CD14-positive monocyte (primary cell): ENCODE results near the gene ACACA. TPM values are rescaled to one million over a fixed set of nuclear protein-coding genes. Genes with fewer than 3 reads are reported as not detected.
A peak's percentile ranks its signal among the peaks of the same experiment; 100 is the strongest.

Experiments used
- DNase-seq, 3 donors: peaks; one replicate each; pipeline ENCODE4 v3.0.0-alpha.2; 2011 to 2022
- H2AFZ ChIP-seq: 2 replicates; pipeline ENCODE4 v1.6.0; 2012; ENCODE audit warnings: mild to moderate bottlenecking, low read depth, low read length, inconsistent platforms; ENCODE audit not compliant: insufficient read depth, poor library complexity, severe bottlenecking
- H3K27ac ChIP-seq, 2 donors: 1 replicate in 1 of 2; 2 replicates in 1 of 2; pipeline ENCODE4 v1.5.1; 2012 to 2013; ENCODE audit warnings: low read length in 2 of 2, control low read depth in 1 of 2, inconsistent platforms in 1 of 2, low read depth in 1 of 2, mild to moderate bottlenecking in 1 of 2
- H3K27me3 ChIP-seq, 2 donors: one replicate each; pipeline versions ENCODE4 v1.6.0 to v1.6.1; 2011 to 2013; ENCODE audit warnings: low read length in 2 of 2; ENCODE audit not compliant: control insufficient read depth in 2 of 2, insufficient read depth in 2 of 2
- H3K36me3 ChIP-seq, 2 donors: replicated peaks in 1 of 2; 1 replicate in 1 of 2; 2 replicates in 1 of 2; pipeline versions ENCODE4 v1.5.1 to v1.6.1; 2012 to 2013; ENCODE audit warnings: low read length in 2 of 2, control low read depth in 1 of 2, inconsistent platforms in 1 of 2, mild to moderate bottlenecking in 1 of 2; ENCODE audit not compliant: insufficient read depth in 2 of 2, control insufficient read depth in 1 of 2
- H3K4me1 ChIP-seq, 2 donors: 1 replicate in 1 of 2; 2 replicates in 1 of 2; pipeline versions ENCODE4 v1.5.1 to v1.6.1; 2012 to 2013; ENCODE audit warnings: low read length in 2 of 2, control low read depth in 1 of 2, inconsistent platforms in 1 of 2, mild to moderate bottlenecking in 1 of 2, moderate library complexity in 1 of 2; ENCODE audit not compliant: insufficient read depth in 2 of 2, control insufficient read depth in 1 of 2
- H3K4me2 ChIP-seq: replicated peaks from 2 replicates; pipeline ENCODE3; 2012; ENCODE audit warnings: low read length, moderate library complexity, mild to moderate bottlenecking; ENCODE audit not compliant: poor library complexity, severe bottlenecking; ENCODE audit errors: extremely low read depth
- H3K4me3 ChIP-seq, 3 experiments: fragments of 200-600 bp in 1 of 3; sonication (generic) in 1 of 3; replicated peaks in 1 of 3; 1 replicate in 2 of 3; 2 replicates in 1 of 3; pipeline ENCODE4 v1.5.1; 2011 to 2013; ENCODE audit warnings: low read length in 3 of 3, mild to moderate bottlenecking in 3 of 3, control low read depth in 2 of 3, low read depth in 2 of 3, inconsistent platforms in 1 of 3, moderate library complexity in 1 of 3
- H3K79me2 ChIP-seq: 2 replicates; pipeline ENCODE4 v1.6.0; 2012; ENCODE audit warnings: mild to moderate bottlenecking, control low read depth, inconsistent platforms, low read length, moderate library complexity; ENCODE audit not compliant: insufficient read depth
- H3K9ac ChIP-seq: 2 replicates; pipeline ENCODE4 v1.6.0; 2017; ENCODE audit warnings: low read length, mild to moderate bottlenecking; ENCODE audit not compliant: insufficient read depth, poor library complexity, severe bottlenecking
- H3K9me3 ChIP-seq, 2 donors: replicated peaks in 1 of 2; 1 replicate in 1 of 2; 2 replicates in 1 of 2; pipeline versions ENCODE4 v1.5.1 to v1.6.1; 2012 to 2013; ENCODE audit warnings: low read length in 2 of 2, control low read depth in 1 of 2; ENCODE audit not compliant: control insufficient read depth in 1 of 2, insufficient read depth in 1 of 2
- H4K20me1 ChIP-seq: 2 replicates; pipeline ENCODE4 v1.6.0; 2012; ENCODE audit warnings: mild to moderate bottlenecking, low read length, control low read depth, moderate library complexity; ENCODE audit not compliant: insufficient read depth
- H3K27ac Mint-ChIP-seq, 7 donors: one replicate each; pipeline ENCODE4 v1.8.0; 2020; ENCODE audit warnings: mild to moderate bottlenecking in 7 of 7, mixed read lengths in 7 of 7, moderate library complexity in 6 of 7, inconsistent platforms in 2 of 7
- H3K27me3 Mint-ChIP-seq, 3 donors: one replicate each; pipeline ENCODE4 v1.8.0; 2021 to 2022; ENCODE audit warnings: low read depth in 3 of 3, mild to moderate bottlenecking in 3 of 3, mixed read lengths in 3 of 3, moderate library complexity in 3 of 3, inconsistent platforms in 1 of 3
- H3K36me3 Mint-ChIP-seq, 2 donors: one replicate each; pipeline ENCODE4 v1.8.0; 2020; ENCODE audit warnings: mixed read lengths in 2 of 2, inconsistent platforms in 1 of 2, mild to moderate bottlenecking in 1 of 2
- H3K4me1 Mint-ChIP-seq: one replicate; pipeline ENCODE4 v1.8.0; 2020; ENCODE audit warnings: mild to moderate bottlenecking, mixed read lengths
- H3K4me3 Mint-ChIP-seq, 2 donors: one replicate each; pipeline ENCODE4 v1.8.0; 2020; ENCODE audit warnings: mild to moderate bottlenecking in 2 of 2, mixed read lengths in 2 of 2, moderate library complexity in 1 of 2
- H3K9me3 Mint-ChIP-seq, 7 donors: one replicate each; pipeline ENCODE4 v1.8.0; 2020 to 2022; ENCODE audit warnings: mixed read lengths in 7 of 7, mild to moderate bottlenecking in 6 of 7, moderate library complexity in 6 of 7, inconsistent platforms in 2 of 7
- CTCF ChIP-seq: fragments of 200-600 bp; IDR thresholded peaks from one replicate; pipeline ENCODE4 v1.8.0; 2022; ENCODE audit warnings: antibody characterized with exemption, mild to moderate bottlenecking
- WGBS: methylation state at CpG from one replicate; pipeline ENCODE4 v1.1.5; 2013; ENCODE audit warnings: missing lambda C conversion rate; ENCODE audit not compliant: insufficient coverage; 5-methylcytosine and 5-hydroxymethylcytosine counted together
- intact Hi-C, 2 donors: fragments of 100-400 bp; cut with micrococcal nuclease; formaldehyde crosslinking; loops; one replicate each; pipeline versions ENCODE4 v1.15.0 to v1.15.1; 2023
- polyA plus RNA-seq, 3 donors: library from polyadenylated mRNA; depleted of rRNA in 1 of 3; unstranded in 2 of 3; stranded (reverse) in 1 of 3; fragments of 300-500 nt in 2 of 3; fragments of >200 nt in 1 of 3; fragmentation: Illumina TruSeq in 2 of 3; gene quantifications; 1 replicate in 2 of 3; 2 replicates in 1 of 3; pipeline ENCODE4 v1.2.3, GENCODE V29; 2012 to 2021

ACACA gene
- polyA plus RNA-seq, 3 donors, result 3.5 to 4.6 (median 3.8) TPM

- Mint-ChIP-seq H3K4me1 (peaks cover 5% of the 10 kb centered on the region), H3K36me3 (peaks cover 6 to 20% of the 10 kb centered on the region in 2 donors), H3K27ac (no peak overlapping the region), H3K27me3 (no peaks in the 10 kb centered on the region), H3K4me3 (no peak overlapping the region), H3K9me3 (peaks cover 0 to 1% (median 0%) of the 10 kb centered on the region in 7 donors)
- Histone ChIP-seq H3K79me2 (no peaks in the 10 kb centered on the region), H3K4me1 (peaks cover 0 to 6% of the 10 kb centered on the region in 2 donors), H3K4me3 (no peak overlapping the region), H2AFZ (no peak overlapping the region), H3K27ac (no peak overlapping the region), H3K9me3 (no peaks in the 10 kb centered on the region), H4K20me1 (no peaks in the 10 kb centered on the region), H3K9ac (no peak overlapping the region), H3K36me3 (no peaks in the 10 kb centered on the region), H3K4me2 (no peak overlapping the region), H3K27me3 (no peaks in the 10 kb centered on the region)
- DNase-seq, result no peak
- TF ChIP-seq CTCF, result no peak
- no CpG with 5 or more reads among the region's 1 CpG for WGBS
- intact Hi-C loops, result no loop called here
Measured at GRCh38 chr17:37322106-37322505, 84.5 kb downstream of the ACACA start.

- no peak for TF ChIP-seq CTCF
- Mint-ChIP-seq H3K4me1 (peaks cover 5% of the 10 kb centered on the region), H3K27ac (peak overlapping the region in 1 of 7 donors; percentile 16), H3K9me3 (no peaks in the 10 kb centered on the region), H3K4me3 (no peak overlapping the region), H3K27me3 (no peaks in the 10 kb centered on the region), H3K36me3 (peaks cover 4 to 17% of the 10 kb centered on the region in 2 donors)
- Histone ChIP-seq H3K4me2 (no peak overlapping the region), H3K4me3 (no peak overlapping the region), H3K36me3 (no peaks in the 10 kb centered on the region), H2AFZ (no peak overlapping the region), H3K27ac (no peak overlapping the region), H3K9me3 (no peaks in the 10 kb centered on the region), H3K4me1 (peaks cover 0 to 6% of the 10 kb centered on the region in 2 donors), H3K79me2 (no peaks in the 10 kb centered on the region), H3K27me3 (no peaks in the 10 kb centered on the region), H3K9ac (no peak overlapping the region), H4K20me1 (no peaks in the 10 kb centered on the region)
- DNase-seq, result peak; percentile 6 to 14 (median 10)
- WGBS, result 90% methylated on average over 1 of the region's 3 CpGs
- intact Hi-C loops, result no loop called here
Measured at GRCh38 chr17:37318931-37319594, 87.6 kb downstream of the ACACA start.
